Stomach (tissue), 4 donors: ENCODE results near the gene RSPRY1.

Experiments
- POLR2A ChIP-seq, 4 donors: fragments of 450-650 bp; IDR thresholded peaks; one replicate each; pipeline ENCODE4 v1.6.1; 2016; ENCODE audit warnings: antibody characterized with exemption in 4 of 4, control low read depth in 2 of 4, mild to moderate bottlenecking in 1 of 4, moderate library complexity in 1 of 4
- TF ChIP-seq, protein P1 (sequence below), 7 experiments: fragments of 450-650 bp in 4 of 7; fragments of 200-600 bp in 3 of 7; sonication (generic) in 3 of 7; IDR thresholded peaks; one replicate each; pipeline ENCODE4 v1.5.1; 2016 to 2019; ENCODE audit warnings: antibody characterized with exemption in 7 of 7, control low read depth in 2 of 7, mild to moderate bottlenecking in 1 of 7

DNA sequence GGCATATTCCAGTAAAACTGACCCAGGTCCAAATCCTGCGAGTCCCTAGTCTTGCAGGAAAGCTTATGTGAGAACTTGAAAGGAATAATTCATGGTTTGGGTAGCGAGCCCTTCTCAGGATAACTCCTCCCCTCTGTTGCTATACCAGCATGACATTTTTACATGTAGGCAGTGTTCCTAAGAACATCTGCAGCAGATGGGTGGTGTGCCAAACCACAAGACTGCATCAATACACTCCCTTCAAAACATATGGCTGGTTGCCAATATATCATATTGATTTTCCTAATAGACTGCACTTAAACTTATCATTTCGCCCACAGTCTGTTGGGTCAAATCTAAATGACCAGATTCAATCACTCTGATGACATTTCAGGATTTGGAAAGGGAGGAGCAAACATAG is 20.2 kb upstream of the RSPRY1 start:
- TF ChIP-seq, protein P1, sequence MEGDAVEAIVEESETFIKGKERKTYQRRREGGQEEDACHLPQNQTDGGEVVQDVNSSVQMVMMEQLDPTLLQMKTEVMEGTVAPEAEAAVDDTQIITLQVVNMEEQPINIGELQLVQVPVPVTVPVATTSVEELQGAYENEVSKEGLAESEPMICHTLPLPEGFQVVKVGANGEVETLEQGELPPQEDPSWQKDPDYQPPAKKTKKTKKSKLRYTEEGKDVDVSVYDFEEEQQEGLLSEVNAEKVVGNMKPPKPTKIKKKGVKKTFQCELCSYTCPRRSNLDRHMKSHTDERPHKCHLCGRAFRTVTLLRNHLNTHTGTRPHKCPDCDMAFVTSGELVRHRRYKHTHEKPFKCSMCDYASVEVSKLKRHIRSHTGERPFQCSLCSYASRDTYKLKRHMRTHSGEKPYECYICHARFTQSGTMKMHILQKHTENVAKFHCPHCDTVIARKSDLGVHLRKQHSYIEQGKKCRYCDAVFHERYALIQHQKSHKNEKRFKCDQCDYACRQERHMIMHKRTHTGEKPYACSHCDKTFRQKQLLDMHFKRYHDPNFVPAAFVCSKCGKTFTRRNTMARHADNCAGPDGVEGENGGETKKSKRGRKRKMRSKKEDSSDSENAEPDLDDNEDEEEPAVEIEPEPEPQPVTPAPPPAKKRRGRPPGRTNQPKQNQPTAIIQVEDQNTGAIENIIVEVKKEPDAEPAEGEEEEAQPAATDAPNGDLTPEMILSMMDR (IDR thresholded peaks at IDR 0.05): no peak
- no peak for TF ChIP-seq POLR2A (IDR thresholded peaks at IDR 0.05)
